ENCODE data around the gene UBAC2. TPM values are rescaled to one million over a fixed set of nuclear protein-coding genes. Genes with fewer than 3 reads are reported as not detected.

The UBAC2 gene
- polyA plus RNA-seq, 3 donors = 59.6 to 113 (median 96.7) TPM

DNA sequence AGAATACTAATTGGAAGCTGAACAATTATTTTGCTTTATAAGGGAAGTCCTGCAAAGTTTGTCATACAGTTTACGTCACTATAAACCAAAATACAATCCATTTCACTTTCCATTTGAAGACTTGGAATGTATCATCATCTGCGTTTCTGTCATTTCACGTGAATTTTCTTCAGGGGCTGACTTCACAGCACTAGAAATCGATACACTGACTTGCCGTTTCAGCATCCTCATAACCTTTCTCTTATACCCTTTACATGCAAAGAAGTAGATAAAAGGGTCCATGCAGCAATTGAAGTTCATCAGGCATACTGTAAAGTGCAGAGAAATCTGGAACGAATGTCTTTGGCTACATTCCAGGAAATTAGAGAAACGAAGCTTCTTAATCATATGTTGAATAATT, 94.3 kb downstream of the UBAC2 start:
- Histone ChIP-seq H3K27ac (ENCODE audit: low read depth in 1 of 2, low read length in 2 of 2) (peak overlapping the region in 1 of 2 donors; percentile 82), H3K4me2 (replicated peaks; ENCODE audit: extremely low read depth, low read length, poor library complexity, severe bottlenecking) (no peak overlapping the region), H3K4me3 (replicated peaks in 1 of 3; ENCODE audit: low read depth in 2 of 3, low read length in 3 of 3) (no peak overlapping the region), H3K27me3 (ENCODE audit: control insufficient read depth in 2 of 2, insufficient read depth in 2 of 2, low read length in 2 of 2) (no peaks in the 10 kb centered on the region), H3K4me1 (ENCODE audit: control insufficient read depth in 1 of 2, insufficient read depth in 2 of 2, low read length in 2 of 2) (peaks cover 68 to 87% of the 10 kb centered on the region in 2 donors), H2AFZ (ENCODE audit: insufficient read depth, low read depth, low read length, poor library complexity, severe bottlenecking) (no peak overlapping the region), H3K36me3 (replicated peaks in 1 of 2; ENCODE audit: control insufficient read depth in 1 of 2, insufficient read depth in 2 of 2, low read length in 2 of 2) (peaks cover 2 to 13% of the 10 kb centered on the region in 2 donors), H3K79me2 (ENCODE audit: insufficient read depth, low read length) (peaks cover 92% of the 10 kb centered on the region), H3K9me3 (replicated peaks in 1 of 2; ENCODE audit: control insufficient read depth in 1 of 2, insufficient read depth in 1 of 2, low read length in 2 of 2) (no peaks in the 10 kb centered on the region), H4K20me1 (ENCODE audit: insufficient read depth, low read length) (peaks cover 39% of the 10 kb centered on the region), H3K9ac (ENCODE audit: insufficient read depth, low read length, poor library complexity, severe bottlenecking) (no peak overlapping the region)
- H3K9me3 Mint-ChIP-seq = no peaks in the 10 kb centered on the region
- peaks cover 26 to 32% of the 10 kb centered on the region in 2 donors for H3K36me3 Mint-ChIP-seq
- H3K27me3 Mint-ChIP-seq (ENCODE audit: low read depth in 3 of 3) = no peaks in the 10 kb centered on the region
- peak overlapping the region in 6 of 7 donors; percentile 43 to 92 (median 78) for H3K27ac Mint-ChIP-seq
- no peak for DNase-seq
- peaks cover 69% of the 10 kb centered on the region for H3K4me1 Mint-ChIP-seq
- intact Hi-C loops (cut with micrococcal nuclease) = no loop called here
- WGBS (ENCODE audit: insufficient coverage) = no CpG with 5 or more reads among the region's 7 CpGs
- TF ChIP-seq, protein P1, sequence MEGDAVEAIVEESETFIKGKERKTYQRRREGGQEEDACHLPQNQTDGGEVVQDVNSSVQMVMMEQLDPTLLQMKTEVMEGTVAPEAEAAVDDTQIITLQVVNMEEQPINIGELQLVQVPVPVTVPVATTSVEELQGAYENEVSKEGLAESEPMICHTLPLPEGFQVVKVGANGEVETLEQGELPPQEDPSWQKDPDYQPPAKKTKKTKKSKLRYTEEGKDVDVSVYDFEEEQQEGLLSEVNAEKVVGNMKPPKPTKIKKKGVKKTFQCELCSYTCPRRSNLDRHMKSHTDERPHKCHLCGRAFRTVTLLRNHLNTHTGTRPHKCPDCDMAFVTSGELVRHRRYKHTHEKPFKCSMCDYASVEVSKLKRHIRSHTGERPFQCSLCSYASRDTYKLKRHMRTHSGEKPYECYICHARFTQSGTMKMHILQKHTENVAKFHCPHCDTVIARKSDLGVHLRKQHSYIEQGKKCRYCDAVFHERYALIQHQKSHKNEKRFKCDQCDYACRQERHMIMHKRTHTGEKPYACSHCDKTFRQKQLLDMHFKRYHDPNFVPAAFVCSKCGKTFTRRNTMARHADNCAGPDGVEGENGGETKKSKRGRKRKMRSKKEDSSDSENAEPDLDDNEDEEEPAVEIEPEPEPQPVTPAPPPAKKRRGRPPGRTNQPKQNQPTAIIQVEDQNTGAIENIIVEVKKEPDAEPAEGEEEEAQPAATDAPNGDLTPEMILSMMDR (IDR thresholded peaks at IDR 0.05) = no peak
- H3K4me3 Mint-ChIP-seq = no peak overlapping the region

- H4K20me1 ChIP-seq (ENCODE audit: insufficient read depth, low read length) = peaks cover 41% of the 10 kb centered on the region
- intact Hi-C loops (cut with micrococcal nuclease) = no loop called here
- no peaks in the 10 kb centered on the region for H3K9me3 ChIP-seq (replicated peaks in 1 of 2; ENCODE audit: control insufficient read depth in 1 of 2, insufficient read depth in 1 of 2, low read length in 2 of 2)
- no peak overlapping the region for H2AFZ ChIP-seq (ENCODE audit: insufficient read depth, low read depth, low read length, poor library complexity, severe bottlenecking)
- H3K27me3 Mint-ChIP-seq (ENCODE audit: low read depth in 3 of 3) = no peaks in the 10 kb centered on the region
- H3K36me3 ChIP-seq (replicated peaks in 1 of 2; ENCODE audit: control insufficient read depth in 1 of 2, insufficient read depth in 2 of 2, low read length in 2 of 2) = peaks cover 2 to 13% of the 10 kb centered on the region in 2 donors
- peaks cover 67% of the 10 kb centered on the region for H3K4me1 Mint-ChIP-seq
- no peak overlapping the region for H3K4me3 Mint-ChIP-seq
- H3K4me1 ChIP-seq (ENCODE audit: control insufficient read depth in 1 of 2, insufficient read depth in 2 of 2, low read length in 2 of 2) = peaks cover 64 to 83% of the 10 kb centered on the region in 2 donors
- TF ChIP-seq, protein P1 (IDR thresholded peaks at IDR 0.05) = no peak
- peak overlapping the region in 1 of 3 experiments; percentile 53 for H3K4me3 ChIP-seq (replicated peaks in 1 of 3; ENCODE audit: low read depth in 2 of 3, low read length in 3 of 3)
- H3K79me2 ChIP-seq (ENCODE audit: insufficient read depth, low read length) = peaks cover 92% of the 10 kb centered on the region
- no peak overlapping the region for H3K9ac ChIP-seq (ENCODE audit: insufficient read depth, low read length, poor library complexity, severe bottlenecking)
- H3K27ac ChIP-seq (ENCODE audit: low read depth in 1 of 2, low read length in 2 of 2) = peak overlapping the region in 1 of 2 donors; percentile 82
- 100% methylated on average over 7 of the region's 12 CpGs for WGBS (ENCODE audit: insufficient coverage)
- H3K27ac Mint-ChIP-seq = peak overlapping the region; percentile 43 to 93 (median 87)
- H3K36me3 Mint-ChIP-seq = peaks cover 23 to 30% of the 10 kb centered on the region in 2 donors
- peak overlapping the region; percentile 58 for H3K4me2 ChIP-seq (replicated peaks; ENCODE audit: extremely low read depth, low read length, poor library complexity, severe bottlenecking)
- H3K27me3 ChIP-seq (ENCODE audit: control insufficient read depth in 2 of 2, insufficient read depth in 2 of 2, low read length in 2 of 2) = no peaks in the 10 kb centered on the region
- no peaks in the 10 kb centered on the region for H3K9me3 Mint-ChIP-seq
- DNase-seq = no peak
Measured at GRCh38 chr13:99295488-99296252, 95.0 kb downstream of the UBAC2 start.

Data from CD14-positive monocyte (primary cell).